Endothelial cell (in vitro differentiated cells): ENCODE data around the gene ZFP82. TPM values are rescaled to one million over a fixed set of nuclear protein-coding genes. Genes with fewer than 3 reads are reported as not detected.

Source experiments
- DNase-seq: peaks from one replicate; pipeline ENCODE4 v3.0.0; 2021; ENCODE audit warnings: low spot score
- H3K27ac Mint-ChIP-seq: one replicate; pipeline ENCODE4 v1.8.0; 2021; ENCODE audit warnings: mixed read lengths, inconsistent platforms; ENCODE audit not compliant: unreplicated experiment
- H3K27me3 Mint-ChIP-seq: one replicate; pipeline ENCODE4 v1.8.0; 2021; ENCODE audit warnings: mild to moderate bottlenecking, moderate library complexity, mixed read lengths, inconsistent platforms; ENCODE audit not compliant: unreplicated experiment
- H3K36me3 Mint-ChIP-seq: one replicate; pipeline ENCODE4 v1.8.0; 2021; ENCODE audit warnings: mild to moderate bottlenecking, low read depth, mixed read lengths, inconsistent platforms; ENCODE audit not compliant: unreplicated experiment
- H3K4me1 Mint-ChIP-seq: one replicate; pipeline ENCODE4 v1.8.0; 2021; ENCODE audit warnings: mild to moderate bottlenecking, mixed read lengths, inconsistent platforms; ENCODE audit not compliant: unreplicated experiment
- H3K4me3 Mint-ChIP-seq: one replicate; pipeline ENCODE4 v1.8.0; 2021; ENCODE audit warnings: mild to moderate bottlenecking, mixed read lengths, inconsistent platforms; ENCODE audit not compliant: unreplicated experiment
- H3K9me3 Mint-ChIP-seq: one replicate; pipeline ENCODE4 v1.8.0; 2021; ENCODE audit warnings: mixed read lengths, inconsistent platforms; ENCODE audit not compliant: unreplicated experiment
- CTCF ChIP-seq: fragments of 200-600 bp; sonication (generic); IDR thresholded peaks from one replicate; pipeline ENCODE4 v1.5.0; 2021; ENCODE audit warnings: antibody characterized with exemption; ENCODE audit not compliant: unreplicated experiment
- total RNA-seq: library from RNA; stranded (reverse); fragmentation: NEBNext Ultra II Directional; extraction: Animal tissue kit (Norgen Biotek cat#: 25700); gene quantifications from one replicate; pipeline ENCODE4 v1.2.1, GENCODE V29; 2021; ENCODE audit not compliant: unreplicated experiment

Gene ZFP82
- total RNA-seq, 1 donor from 2014 or later, result 11.5 TPM

- Mint-ChIP-seq H3K27me3 (peaks cover 2% of the 10 kb centered on the region), H3K9me3 (peaks cover 19% of the 10 kb centered on the region), H3K36me3 (peaks cover 70% of the 10 kb centered on the region), H3K4me3 (no peak overlapping the region), H3K27ac (no peak overlapping the region), H3K4me1 (no peaks in the 10 kb centered on the region)
- no peak for DNase-seq
- TF ChIP-seq CTCF, result no peak
These were observed 19.9 kb downstream of the ZFP82 start for GRCh38 chr19:36398571-36398970.

- H3K4me3 Mint-ChIP-seq, result peak overlapping the region; percentile 86
- no peaks in the 10 kb centered on the region for H3K4me1 Mint-ChIP-seq
- peaks cover 73% of the 10 kb centered on the region for H3K36me3 Mint-ChIP-seq
- H3K27ac Mint-ChIP-seq, result no peak overlapping the region
- peaks cover 10% of the 10 kb centered on the region for H3K27me3 Mint-ChIP-seq
- TF ChIP-seq CTCF, result no peak
- no peak for DNase-seq
- H3K9me3 Mint-ChIP-seq, result peaks cover 45% of the 10 kb centered on the region
These were observed 25.3 kb downstream of the ZFP82 start for GRCh38 chr19:36392916-36393673.

- H3K27ac Mint-ChIP-seq, result peak overlapping the region; percentile 24
- H3K36me3 Mint-ChIP-seq, result peaks cover 19% of the 10 kb centered on the region
- no peak for TF ChIP-seq CTCF
These were observed 39.0 kb downstream of the ZFP82 start for GRCh38 chr19:36379510-36379819.

GRCh38 chr19:36378625-36379509 is 39.6 kb downstream of the ZFP82 start, which contains the start of gene ZFP14:
TSS of gene ZFP14 (minus strand) at chr19:36379201. CDS start at chr19:36367892, 11,309 bp downstream.
- peaks cover 24% of the 10 kb centered on the region for H3K4me1 Mint-ChIP-seq
- no peak for TF ChIP-seq CTCF
- peaks cover 2% of the 10 kb centered on the region for H3K27me3 Mint-ChIP-seq
- H3K4me3 Mint-ChIP-seq, result peak within 1 kb of the TSS; percentile 97
- peak; percentile 92 for DNase-seq
- no peaks in the 10 kb centered on the region for H3K9me3 Mint-ChIP-seq
- H3K36me3 Mint-ChIP-seq, result peaks cover 19% of the 10 kb centered on the region
- peak within 1 kb of the TSS; percentile 94 for H3K27ac Mint-ChIP-seq

More at GRCh38 chr19:36379510-36379819, 39.0 kb downstream of the ZFP82 start:
- Mint-ChIP-seq H3K9me3 (no peaks in the 10 kb centered on the region), H3K4me3 (peak overlapping the region; percentile 97), H3K4me1 (peaks cover 24% of the 10 kb centered on the region), H3K27me3 (peaks cover 2% of the 10 kb centered on the region)
- DNase-seq, result no peak
